VCaP (cell line): ENCODE data around the gene S100A8.
A peak's percentile ranks its signal among the peaks of the same experiment; 100 is the strongest.

Experiments used
- H3K27ac ChIP-seq: fragments of 450-650 bp; 2 replicates; pipeline ENCODE4 v1.5.1; 2017
- CTCF ChIP-seq: fragments of 450-650 bp; conservative IDR thresholded peaks from 2 replicates; pipeline ENCODE4 v1.5.1; 2017; ENCODE audit warnings: mild to moderate bottlenecking, moderate library complexity

Gene S100A8

GRCh38 chr1:153370146-153370545 lies 20.7 kb downstream of the S100A8 start:
- TF ChIP-seq CTCF, result no peak
- peak overlapping the region; percentile 47 for H3K27ac ChIP-seq

- H3K27ac ChIP-seq, result no peak overlapping the region
- no peak for TF ChIP-seq CTCF
These were observed 22.4 kb downstream of the S100A8 start for GRCh38 chr1:153368495-153368894.

GRCh38 chr1:153367090-153367489 lies 23.8 kb downstream of the S100A8 start:
- no peak for TF ChIP-seq CTCF

GRCh38 chr1:153366261-153366660 lies 24.6 kb downstream of the S100A8 start:
- H3K27ac ChIP-seq, result no peak overlapping the region
- TF ChIP-seq CTCF, result no peak

More at GRCh38 chr1:153367090-153367489, 23.8 kb downstream of the S100A8 start:
- no peak overlapping the region for H3K27ac ChIP-seq

- TF ChIP-seq CTCF, result no peak
- H3K27ac ChIP-seq, result no peak overlapping the region
These were observed 25.2 kb downstream of the S100A8 start for GRCh38 chr1:153365696-153366095.

- H3K27ac ChIP-seq, result no peak overlapping the region
- TF ChIP-seq CTCF, result no peak
These were observed 25.9 kb downstream of the S100A8 start for GRCh38 chr1:153364766-153365666.

GRCh38 chr1:153364156-153364555 lies 26.7 kb downstream of the S100A8 start:
- no peak for TF ChIP-seq CTCF
- no peak overlapping the region for H3K27ac ChIP-seq
